ENCODE measurements around the gene GET4.

The GET4 gene

DNA sequence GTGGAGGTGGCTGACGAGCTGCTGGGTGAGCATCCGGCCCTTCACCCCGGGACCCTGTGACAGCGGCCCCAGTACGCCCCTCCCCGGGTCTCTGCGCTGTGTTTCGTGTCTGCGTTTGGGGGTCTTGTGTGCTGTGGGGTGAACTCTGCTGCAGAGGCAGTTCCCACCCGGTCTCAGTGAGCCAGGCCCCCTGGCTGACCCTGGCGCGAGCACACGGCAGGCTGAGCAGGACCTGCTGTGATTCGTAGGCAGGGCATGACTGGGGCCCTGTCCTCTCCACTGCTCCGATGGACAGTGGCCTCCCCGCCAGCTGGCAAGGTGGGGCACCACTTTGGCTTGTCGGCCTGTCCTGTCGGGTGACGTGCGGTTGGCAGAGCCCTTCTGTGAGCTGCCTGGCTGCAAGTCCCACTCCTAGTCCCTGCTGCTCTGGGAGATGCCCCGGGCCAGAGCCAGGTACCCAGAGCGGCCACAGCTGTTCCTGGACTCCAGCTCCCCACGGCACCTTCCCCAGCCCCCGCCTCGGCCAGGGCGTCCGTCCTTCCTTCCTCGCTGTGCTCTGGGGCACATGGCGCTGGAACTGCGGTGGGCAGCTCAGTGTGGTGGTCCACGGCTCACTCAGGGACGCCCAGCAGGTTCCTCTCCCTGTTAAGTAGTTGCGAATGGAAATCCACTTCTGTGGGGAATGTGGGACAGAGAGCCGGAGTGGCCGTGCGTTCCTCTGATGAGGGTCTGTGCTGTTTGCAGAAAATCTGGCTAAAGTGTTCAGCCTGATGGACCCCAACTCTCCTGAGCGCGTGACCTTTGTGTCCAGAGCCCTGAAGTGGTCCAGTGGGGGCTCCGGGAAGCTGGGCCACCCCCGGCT lies 10.5 kb downstream of the GET4 start:
- DNase-seq (ENCODE audit: low read depth), result no peak

DNA sequence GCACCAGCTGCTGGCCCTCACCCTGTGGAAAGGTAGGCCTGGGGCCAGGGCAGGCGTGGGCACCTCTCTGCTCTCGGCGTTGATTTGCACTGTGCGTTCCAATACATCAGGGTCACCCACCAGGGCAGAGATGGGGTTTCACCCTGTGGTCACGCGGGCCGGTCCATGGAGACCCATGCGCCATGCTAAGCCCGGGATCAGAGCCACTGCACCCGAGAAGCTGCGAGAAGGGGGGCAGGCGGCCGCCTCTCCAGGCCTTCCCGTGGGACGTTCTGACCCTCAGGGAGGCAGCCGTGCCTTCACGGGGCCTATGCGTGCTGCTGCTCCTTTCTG lies 11.1 kb downstream of the GET4 start:
- DNase-seq (ENCODE audit: low read depth), result no peak

DNA sequence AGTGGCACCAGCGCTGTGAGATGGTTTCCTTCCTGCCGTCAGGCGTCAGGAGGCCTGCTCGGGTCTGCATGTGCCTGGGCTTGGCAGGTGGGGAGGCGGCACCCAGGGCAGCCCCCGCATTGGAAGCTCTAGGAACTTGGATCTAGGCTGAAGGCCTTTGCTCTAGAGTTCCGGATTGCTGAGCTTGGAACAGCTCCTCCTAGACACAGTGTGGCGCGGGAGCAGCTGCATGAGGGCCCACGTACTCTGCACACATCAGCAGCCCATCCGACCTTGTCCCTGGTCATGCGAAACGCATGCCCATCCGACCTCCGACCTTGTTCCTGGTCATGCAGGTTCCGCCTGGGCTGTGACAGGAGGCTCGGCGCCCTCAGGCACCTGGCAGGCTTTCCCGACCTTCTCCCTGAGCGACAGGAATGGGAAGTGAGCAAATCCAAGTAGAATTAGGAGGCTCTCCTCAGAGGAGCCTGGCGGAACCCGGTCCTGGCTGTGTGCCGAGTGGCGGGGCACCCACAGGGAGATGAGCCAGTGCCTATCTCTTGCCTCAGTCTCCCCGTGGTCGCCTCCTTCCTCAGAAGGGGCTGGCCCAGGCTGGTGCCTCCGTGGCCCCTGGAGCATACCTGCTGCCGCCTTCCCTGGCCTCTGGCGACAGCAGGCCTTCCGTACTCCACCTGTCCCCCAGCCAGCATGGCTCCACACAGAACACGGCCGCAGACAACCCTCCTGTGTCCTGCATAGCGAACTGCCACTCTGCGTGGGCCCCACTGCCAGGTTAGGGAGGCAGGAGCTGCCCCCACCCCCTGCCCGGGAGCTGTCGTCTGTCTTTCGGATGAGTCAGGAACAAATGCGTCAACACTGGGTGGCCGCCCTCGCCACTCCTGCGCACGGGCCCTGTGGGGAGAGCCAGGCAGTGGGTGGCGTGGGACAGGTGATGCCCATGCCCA lies 12.0 kb downstream of the GET4 start:
- no peak for DNase-seq (ENCODE audit: low read depth)

DNA sequence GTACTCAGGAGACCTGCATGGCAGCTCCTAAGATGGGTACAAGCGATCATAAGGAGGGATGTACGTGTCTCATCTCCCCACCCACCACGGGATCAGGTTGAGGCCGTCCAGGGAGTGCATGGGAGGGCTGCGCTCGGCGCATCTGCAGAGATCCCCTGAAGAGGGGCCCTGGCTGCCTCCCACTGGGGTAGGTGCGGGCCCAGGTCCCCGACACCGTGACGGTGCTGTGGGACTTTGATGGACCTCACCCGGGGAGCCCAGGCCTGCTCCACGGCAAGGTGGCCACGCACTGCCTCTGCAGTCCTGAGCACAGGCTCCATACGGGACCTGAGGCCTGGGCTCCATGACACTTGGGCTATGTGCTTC lies 12.7 kb downstream of the GET4 start:
- no peak for DNase-seq (ENCODE audit: low read depth)

DNA sequence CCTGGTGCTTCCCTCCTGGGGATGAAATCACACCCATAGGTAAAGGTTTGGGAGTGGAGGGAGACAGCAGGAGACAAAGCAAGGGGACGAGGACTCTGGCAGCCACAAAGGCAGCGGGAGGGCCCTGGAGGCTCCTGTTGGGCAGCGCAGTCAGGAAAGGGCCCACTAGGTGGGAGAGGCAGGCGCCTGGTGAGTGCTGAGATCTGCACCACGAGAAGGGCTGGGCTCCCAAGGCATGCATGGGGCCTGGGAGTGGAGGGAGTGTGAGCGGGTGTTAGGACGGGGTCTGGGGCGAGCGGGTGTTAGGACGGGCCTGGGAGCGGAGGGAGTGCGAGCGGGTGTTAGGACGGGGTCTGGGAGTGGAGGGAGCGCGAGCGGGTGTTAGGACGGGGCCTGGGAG lies 13.0 kb downstream of the GET4 start:
- no peak for DNase-seq (ENCODE audit: low read depth)

DNA sequence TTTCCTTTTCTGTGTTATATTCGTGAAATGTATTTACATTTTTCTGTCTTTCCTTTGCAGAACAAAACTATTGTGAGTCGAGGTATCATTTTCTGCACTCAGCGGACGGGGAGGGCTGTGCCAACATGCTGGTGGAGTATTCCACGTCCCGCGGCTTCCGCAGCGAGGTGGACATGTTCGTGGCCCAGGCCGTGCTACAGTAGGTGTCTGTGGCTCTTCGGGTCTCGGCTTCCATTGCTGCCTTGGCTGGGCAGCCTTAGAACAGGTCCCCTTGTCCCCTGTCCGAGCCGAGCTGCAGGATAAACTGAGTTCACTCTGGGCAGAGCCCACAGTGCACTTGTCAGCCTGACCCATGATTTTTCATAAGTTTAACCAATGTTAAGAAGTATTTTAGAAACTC lies 14.5 kb downstream of the GET4 start:
- DNase-seq (ENCODE audit: low read depth), result no peak

DNA sequence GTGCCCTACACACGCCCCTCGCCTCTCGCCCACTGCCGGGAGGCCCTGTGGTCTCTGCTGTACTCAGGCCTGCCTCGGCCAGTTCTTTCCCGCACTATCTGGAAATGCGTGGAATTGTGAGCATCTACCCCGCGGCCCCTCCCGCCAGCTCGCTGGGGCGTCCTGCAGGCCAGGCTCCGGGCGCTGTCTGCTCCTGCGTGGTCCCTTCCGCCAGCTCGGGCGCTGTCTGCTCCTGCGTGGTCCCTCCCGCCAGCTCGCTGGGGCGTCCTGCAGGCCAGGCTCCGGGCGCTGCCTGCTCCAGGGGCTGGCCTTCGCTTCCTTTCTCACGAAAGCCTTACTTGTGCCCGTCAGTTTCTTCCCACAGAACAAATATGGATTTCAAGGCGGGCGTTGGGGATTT lies 14.9 kb downstream of the GET4 start:
- DNase-seq (ENCODE audit: low read depth), result no peak

DNA sequence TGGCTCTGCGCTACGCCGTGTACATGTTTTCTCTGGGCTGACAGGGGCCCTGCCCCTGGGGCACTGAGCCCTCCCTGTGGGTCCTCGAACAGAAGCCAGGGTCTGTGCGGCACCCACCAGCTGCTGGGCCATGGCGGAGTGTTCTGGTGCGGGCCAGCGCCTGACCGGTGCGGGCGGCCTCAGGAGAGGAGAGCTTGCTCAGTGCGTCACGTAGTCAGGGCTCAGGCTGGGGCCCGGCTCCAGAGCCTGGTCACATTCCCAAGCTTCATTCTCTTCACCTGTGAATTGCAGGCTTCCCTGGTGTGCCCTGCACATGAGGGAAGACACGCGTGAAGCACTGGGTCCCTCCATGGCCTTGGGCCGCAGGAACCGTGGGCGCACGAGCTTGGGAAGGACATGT lies 15.5 kb downstream of the GET4 start:
- DNase-seq (ENCODE audit: low read depth), result no peak

DNA sequence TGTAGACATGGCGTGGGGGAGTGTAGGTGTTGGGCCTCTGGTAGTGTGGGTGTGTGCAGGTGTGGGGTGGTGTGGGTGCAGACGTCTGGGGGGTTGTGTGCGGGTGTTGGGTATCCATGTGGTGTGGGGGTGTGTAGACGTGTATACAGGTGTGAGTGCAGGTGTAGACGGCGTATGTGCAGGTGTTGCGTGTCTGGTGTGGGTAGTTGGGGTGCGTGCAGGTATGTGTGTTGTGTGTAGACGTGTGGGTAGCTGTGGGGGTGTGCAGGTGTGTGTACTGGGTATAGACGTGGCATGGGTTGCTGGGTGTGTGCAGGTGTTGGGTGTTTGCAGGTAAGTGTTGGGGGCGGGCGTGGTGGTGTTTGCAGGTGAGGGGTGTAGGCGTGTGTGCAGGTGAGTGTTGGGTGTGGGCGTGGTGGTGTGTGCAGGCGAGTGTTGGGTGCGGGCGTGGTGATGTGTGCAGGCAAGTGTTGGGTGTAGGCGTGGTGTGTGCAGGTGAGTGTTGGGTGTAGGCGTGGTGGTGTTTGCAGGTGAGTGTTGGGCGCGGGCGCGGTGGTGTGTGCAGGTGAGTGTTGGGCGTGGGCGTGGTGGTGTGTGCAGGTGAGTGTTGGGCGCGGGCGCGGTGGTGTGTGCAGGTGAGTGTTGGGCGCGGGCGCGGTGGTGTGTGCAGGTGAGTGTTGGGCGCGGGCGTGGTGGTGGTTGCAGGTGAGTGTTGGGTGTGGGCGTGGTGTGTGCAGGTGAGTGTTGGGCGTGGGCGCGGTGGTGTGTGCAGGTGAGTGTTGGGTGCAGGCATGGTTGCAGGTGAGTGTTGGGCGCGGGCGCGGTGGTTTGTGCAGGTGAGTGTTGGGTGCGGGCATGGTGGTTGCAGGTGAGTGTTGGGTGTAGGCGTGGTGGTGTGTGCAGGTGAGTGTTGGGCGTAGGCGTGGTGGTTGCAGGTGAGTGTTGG lies 16.6 kb downstream of the GET4 start:
- DNase-seq (ENCODE audit: low read depth), result no peak

DNA sequence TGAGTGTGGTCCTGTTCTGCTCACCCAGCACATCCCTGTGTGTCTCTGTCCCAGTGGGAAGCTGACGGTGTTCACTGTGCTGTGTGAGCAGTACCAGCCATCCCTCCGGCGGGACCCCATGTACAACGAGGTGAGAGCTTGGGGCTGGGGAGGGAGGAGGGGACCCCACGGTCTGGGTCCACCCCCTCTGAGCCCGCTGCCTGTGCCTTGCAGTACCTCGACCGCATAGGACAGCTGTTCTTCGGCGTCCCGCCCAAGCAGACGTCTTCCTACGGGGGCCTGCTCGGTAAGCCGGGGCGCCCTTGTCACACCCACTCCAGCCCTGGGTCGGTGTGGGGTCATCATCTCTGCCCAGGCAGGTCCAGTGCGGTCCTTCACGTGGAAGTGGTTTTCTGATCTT lies 17.3 kb downstream of the GET4 start:
- no peak for DNase-seq (ENCODE audit: low read depth)

DNA sequence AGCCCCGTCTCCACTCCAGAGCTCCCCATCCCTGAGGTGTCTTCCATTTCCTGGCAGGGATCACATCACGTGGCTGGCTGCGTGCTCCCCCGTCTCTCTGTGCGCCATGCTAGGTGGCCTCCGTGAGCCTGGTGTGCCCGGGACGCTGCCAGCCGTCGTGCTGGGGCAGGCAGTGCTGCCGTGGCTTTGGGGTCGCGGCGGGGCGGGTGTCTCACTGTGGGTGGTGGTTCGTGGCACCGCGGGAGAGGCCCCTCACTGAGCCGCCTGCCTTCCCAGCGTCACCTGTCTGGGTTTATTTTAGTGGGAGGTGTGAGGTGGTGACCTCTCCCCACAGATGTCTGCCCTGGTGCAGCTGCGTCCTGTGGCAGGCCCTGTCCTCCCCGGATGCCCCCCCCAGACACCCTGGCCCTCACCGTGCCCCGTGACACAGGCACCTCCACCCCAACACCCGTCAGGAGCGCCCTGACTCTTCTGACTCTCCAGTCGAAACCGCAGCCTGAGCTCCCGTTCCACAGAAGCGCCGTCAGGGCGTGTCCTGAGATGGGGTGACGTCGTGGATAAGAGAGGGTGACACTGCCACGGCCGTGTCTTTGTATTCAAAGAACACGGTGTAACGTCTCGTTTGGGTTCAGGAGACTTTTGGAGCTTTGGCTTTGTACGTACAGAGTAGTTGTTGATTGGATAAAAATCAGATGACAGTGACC lies 18.0 kb downstream of the GET4 start:
- DNase-seq (ENCODE audit: low read depth), result no peak

DNA sequence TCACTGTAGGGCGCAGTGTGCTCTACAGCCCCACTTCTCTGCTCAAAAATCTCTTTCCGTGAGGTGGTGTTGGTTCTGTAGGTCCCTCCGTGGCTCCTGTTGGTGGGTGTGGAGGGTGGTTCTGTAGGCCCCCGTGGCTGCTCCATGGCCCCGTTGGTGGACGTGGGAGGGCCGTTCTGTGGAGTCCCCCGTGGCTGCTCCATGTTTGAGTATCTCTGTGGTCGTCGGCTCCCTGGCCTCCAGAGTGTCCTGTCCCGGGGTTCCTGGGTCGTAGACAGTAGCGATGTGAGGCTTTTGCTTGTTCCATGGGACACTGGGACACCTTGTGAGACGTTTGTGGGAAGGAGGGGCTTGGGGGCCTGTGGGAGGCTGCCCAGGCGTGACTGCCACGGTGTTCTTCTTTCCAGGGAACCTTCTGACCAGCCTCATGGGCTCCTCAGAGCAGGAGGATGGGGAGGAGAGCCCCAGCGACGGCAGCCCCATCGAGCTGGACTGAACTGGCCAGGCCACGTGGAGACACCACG lies 18.6 kb downstream of the GET4 start:
- DNase-seq (ENCODE audit: low read depth), result no peak

DNA sequence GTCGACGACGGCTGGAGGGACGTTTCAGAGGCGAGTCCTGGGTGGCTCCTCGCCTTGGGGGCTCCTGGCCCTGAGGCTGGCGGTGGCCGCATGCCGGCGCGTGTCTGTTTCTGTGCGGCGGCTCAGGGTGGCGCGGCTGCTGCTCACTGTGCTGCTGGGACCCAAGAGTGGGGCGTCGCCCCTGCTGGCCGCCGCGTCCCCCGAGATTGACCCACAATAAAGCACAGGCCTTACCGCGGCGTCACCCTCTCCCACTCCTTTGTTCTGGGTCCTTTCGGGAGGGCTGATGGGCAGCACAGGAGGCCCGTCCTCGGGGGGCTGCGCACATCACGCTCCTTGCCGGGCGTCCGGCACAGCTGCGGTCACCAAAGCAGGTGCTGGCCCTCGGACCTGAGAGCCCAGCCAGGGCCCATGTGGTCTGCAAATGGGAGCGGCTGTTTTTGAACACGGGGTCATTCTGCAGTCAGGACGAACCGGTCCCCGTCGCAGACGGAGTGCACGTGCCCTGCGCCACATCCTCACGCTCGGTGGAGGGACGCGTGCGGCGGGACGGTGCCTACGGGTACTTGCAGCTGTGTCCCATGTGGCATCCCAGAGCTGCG lies 19.2 kb downstream of the GET4 start:
- DNase-seq (ENCODE audit: low read depth), result no peak

DNA sequence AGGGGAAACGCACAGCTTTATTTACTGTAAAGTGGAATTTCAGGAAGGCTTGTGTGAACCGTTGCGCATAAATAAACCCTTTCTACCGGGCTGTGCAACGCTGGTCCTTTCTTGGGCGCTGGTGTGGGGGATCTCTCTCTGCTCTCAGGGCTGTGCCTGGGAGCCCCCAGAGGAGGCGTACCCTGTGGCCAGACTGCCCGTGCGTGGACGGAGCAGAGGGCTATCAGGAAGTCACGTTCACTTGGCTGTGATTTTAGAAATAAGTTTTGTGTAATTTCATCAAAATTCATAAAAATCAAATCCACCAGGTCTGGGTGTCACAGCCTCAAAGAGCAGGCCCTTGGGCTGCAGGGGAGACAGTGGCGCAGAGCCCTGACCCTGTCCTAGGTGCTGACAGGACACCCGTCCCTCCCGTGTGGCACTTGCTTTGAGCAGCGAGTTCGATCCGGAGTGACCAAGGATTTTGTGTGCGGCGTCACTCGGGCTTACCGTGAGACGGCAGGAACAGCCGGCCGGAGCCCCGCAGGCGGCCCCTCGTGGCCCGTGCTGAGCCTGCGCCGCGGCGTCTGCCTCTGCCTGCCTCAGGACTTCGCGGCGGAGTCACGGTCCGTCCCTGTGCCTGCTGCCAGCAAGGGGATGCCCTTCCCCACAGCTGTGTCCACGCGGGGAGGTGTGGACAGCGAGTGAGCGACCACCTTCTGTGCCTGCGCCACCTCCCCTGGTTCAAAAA lies 20.2 kb downstream of the GET4 start:
- DNase-seq (ENCODE audit: low read depth), result no peak

DNA sequence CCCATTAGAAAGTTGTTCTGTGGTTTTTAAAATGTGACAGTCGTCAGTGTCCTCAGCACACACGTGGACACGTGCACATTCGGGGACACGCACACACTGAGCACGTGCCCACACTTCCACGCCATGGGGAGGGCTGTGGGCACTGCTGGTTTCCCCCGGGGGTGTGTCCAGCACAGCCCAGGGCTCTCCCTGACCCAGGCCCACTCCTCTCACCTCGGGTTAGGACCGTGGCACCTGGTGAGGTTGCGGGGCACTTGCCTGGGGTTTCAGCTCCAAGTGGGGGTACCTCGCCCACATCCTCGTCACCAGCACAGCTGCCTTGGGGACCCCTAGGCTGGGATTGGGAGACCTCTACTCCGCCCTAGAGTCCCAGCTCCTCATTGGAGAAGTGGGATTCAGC lies 20.7 kb downstream of the GET4 start:
- DNase-seq (ENCODE audit: low read depth), result no peak

DNA sequence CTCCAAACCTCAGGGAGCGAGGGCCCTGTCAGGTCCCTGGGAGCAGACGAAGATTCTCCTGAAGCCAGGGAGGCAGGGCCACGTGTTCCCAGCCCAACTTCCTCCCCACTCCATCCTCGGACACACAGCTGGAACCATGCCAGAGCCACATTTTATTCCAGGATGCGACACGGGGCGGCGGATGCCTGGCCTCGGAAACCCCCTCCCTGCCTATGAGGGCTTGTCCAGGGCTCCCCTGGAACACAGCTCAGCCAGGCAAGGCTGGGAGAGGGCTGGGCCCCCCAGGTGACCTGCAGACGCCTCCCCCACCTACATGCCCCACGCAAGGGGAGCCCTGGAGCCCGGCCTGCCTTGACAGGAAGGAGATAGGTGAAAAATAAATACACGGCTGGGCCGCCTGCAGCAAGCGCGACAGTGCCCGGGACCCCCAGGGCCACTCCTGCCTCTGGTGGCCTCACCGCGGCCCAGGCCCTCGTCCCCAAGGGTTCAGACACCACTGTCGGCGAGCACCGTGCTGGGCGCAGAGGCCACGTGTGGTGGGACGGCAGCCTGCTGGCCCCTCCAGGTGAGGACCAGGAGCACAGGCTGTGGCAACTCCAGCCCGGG lies 21.5 kb downstream of the GET4 start:
- DNase-seq (ENCODE audit: low read depth), result no peak

DNA sequence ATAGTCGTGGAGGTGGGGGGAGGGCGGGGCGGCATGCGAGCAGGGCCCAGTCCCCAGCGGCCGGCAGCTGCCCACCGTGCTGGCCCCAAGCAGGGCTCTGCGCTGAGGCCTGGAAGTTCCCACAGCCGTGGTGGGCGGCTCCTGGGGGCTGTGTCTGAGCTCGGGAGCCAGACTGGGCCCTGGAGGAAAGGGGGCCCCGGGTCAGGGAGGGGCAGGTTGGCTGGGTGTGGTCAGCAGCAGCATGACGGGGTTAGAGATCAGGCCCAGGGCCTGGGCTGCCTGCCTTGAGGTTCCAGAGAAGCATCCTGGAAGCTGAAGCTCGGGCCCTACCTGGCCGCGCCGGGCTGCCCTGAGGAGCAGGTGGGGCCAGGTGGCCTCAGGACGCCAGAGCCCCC lies 22.1 kb downstream of the GET4 start:
- DNase-seq (ENCODE audit: low read depth), result no peak

DNA sequence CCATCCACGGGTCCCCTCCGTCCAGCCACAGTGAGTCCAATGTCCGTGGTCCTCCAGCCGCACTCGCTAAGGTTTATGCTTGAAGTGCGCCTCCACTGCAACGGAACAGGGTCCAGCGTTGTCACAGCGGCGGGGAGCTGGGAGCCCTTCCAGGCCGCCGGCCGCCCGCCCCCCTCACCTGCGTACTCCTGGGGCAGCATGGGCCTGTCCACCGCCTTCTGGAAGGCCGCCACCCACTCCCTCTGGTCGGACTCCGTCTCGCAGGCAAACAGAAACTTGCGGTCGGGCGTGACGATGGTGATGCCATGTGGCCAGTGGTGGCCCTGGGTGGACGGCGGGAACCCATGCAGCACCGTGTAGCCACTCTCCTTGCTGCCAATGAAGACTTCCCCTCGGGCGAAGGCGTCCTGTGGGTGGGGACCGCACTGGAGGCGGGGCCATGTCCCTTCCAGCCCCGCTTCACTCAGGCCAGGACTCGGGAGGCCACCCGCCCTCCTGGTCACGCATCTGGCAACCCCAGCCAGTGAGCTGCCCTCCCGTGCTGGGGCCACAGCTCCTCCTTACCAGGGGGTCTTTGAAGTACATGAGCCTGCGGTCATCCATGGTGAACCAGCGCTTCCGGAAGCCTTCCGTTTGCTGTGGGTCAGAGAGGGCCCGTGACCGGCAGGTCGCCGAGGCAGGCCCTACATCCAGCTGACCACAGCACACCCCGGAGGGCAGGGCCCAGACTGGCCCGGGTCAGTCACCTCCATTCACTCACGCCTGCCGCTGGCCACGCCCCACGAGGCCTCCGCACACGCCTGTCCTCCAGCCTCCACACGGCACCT lies 22.7 kb downstream of the GET4 start:
- no peak for DNase-seq (ENCODE audit: low read depth)

DNA sequence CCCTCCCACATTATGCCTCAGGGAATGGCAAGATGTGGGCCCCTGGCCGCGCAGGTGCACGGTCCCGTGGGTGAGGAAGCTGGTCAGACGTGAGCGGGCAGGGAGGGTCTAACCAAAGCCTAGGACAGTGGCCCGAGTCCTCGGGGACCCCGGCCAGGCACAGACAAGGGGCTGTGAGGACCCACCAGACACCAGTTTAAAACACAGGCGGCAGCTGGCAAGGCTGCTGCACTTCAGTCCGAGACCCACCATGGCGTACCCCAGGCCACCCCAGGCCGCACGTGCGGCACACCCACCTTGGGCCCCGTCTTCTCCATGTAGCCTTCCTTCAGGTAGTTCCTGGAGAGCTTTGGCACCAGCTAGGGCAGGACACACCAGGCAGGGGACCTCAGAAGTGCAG lies 23.5 kb downstream of the GET4 start:
- no peak for DNase-seq (ENCODE audit: low read depth)

Measured in activated T-helper 9 cell treated with anti-CD3 and anti-CD28 coated beads, Interleukin-2, amount 50 U/mL, for 16 hours (primary cell).